ENCODE measurements around the gene RPS6KA2.
"Not testable (repeated sequence)": the region's sequence is repeated elsewhere in the genome, so short reads cannot be mapped to it uniquely, and the experiment has no call there.

The RPS6KA2 gene

DNA sequence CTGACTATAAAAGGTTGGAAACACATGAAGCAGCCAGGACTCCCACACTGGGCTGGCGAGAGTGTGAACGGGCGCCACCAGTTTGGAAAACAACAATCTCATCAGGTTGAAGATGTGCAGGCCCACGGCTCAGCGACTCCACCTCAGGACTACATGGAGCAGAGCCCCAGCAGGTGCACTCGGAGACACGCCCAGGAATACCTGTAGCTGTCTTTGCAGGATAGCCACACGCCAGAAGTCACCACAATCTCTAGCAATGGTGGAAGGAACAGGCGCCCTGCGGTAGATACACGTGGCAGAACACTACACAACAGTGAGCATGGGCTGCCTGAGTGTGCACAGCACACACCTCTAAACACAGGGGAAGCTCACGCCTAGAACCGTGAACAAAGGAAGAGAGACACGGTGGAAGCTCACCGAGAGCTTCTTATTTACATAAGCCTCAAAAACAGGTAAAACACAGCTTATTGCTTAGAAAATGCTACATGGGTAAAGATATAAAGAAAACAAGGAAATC, 28.7 kb upstream of the RPS6KA2 start:
- DNase-seq, result no peak

DNA sequence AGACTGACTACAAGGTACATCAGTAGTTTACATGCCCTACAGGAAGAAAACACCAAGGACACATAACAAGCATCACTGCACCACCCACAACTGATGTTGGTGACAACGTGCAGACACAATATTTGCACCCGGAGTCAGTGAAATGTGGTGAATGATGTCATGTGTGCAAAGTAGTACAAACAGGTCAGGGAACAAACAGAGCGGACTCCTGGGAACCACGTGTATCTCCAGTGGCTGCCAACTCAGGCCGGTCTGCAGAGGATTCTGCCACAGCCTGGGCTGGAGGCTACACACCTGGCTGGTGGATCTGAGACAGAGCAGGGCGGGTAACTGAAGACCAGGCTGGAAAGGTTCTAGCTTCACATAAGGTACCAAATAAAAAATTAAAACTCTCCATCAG, 28.2 kb upstream of the RPS6KA2 start:
- no peak for DNase-seq

DNA sequence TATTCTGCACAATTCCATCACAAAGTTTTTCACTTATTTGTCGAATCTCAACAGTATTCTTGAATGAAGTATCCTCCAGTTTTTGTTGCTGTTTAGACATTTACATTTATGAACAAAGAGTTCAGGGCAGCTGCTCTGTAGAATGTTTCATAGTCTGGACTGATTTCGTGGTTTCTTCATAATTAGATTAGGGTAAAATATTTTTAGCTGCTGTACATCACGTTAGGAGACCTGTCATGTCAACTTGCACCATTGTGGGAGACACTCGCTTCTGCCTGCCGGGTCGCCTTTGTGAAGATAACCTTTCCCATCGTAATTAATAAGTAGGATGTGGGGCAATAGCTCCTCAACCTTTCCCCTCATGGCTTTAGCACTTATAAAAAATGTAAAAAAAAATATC, 27.5 kb upstream of the RPS6KA2 start:
- DNase-seq, result no peak

- no peak for DNase-seq
These were observed 26.5 kb upstream of the RPS6KA2 start for GRCh38 chr6:166653639-166653941.

- no peak for DNase-seq
These were observed 24.1 kb upstream of the RPS6KA2 start for GRCh38 chr6:166650824-166651807.

DNA sequence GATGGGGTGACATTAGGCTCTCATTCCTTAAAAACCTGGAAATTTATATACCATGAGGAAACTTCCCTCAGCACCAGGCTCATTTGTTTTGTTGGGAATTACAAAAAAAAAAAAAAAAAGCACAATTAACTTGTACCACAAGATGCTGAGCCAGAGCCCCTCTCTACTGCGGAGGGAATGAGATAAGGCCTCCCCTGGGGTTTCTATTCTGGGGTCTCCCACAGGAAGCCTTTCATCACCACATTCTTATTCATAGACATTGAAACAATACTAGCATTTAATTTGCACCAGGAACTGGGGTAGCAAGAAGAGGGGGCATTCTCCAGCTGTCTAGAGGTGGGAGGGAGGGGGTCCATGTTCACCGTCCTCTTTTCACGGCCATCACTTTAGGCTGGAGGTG, 23.0 kb upstream of the RPS6KA2 start:
- no peak for DNase-seq

GRCh38 chr6:166648846-166649245, 21.8 kb upstream of the RPS6KA2 start:
- DNase-seq, result no peak

DNA sequence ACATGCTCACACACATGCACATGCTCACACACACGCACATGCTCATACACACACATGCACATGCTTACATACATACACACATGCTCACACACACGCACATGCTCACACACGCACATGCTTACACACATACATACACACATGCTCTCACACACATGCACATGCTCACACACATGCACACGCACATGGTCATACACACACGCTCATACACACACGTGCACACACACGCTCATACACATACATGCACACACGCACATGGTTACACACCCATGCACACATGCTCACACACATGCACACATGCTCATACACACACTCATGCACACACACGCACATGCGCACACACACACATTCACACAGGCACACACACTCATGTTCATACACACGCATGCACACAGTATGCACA, 20.8 kb upstream of the RPS6KA2 start:
- no peak for DNase-seq

- no peak for DNase-seq
These were observed 19.7 kb upstream of the RPS6KA2 start for GRCh38 chr6:166646716-166647115.

- no peak for DNase-seq
These were observed 18.8 kb upstream of the RPS6KA2 start for GRCh38 chr6:166645896-166646295.

GRCh38 chr6:166644681-166645080, 17.6 kb upstream of the RPS6KA2 start:
- DNase-seq, result no peak

- no peak for DNase-seq
These were observed 17.0 kb upstream of the RPS6KA2 start for GRCh38 chr6:166643891-166644590.

- DNase-seq, result no peak
These were observed 15.6 kb upstream of the RPS6KA2 start for GRCh38 chr6:166642646-166643045.

DNA sequence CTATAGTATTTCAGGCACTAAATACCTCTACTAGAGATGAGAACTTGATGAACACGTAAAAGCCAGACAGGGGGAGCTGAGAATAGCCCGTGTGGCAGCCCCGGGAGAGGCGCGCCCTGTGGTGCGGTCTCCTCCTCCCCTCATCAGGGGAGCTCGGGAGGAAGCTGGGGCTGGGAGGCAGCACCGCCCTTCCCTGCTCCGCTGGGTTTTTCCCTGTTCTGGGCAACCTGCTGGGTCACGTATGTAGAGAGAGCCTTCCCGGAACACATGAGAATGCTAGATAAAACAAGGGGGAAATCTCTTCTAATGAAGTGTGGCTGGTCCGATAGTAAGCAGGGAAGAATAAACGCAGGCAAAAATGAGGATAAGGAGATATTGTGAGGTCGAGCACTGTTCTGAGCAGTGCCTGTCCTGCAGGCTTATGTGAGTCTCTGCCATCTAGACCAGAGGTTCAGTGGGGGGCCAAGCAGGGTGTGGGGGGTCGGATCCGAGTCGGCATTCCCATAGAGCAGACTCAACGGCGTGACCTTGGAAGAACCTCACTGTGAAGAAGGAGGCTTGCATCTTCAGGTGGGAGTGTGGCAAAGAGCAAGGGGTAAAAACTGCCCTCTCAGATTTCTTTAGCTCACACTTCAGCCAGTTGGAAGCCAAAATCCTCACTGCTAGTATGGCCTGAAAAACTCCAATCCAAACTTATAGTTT, 13.4 kb upstream of the RPS6KA2 start:
- DNase-seq, result no peak

DNA sequence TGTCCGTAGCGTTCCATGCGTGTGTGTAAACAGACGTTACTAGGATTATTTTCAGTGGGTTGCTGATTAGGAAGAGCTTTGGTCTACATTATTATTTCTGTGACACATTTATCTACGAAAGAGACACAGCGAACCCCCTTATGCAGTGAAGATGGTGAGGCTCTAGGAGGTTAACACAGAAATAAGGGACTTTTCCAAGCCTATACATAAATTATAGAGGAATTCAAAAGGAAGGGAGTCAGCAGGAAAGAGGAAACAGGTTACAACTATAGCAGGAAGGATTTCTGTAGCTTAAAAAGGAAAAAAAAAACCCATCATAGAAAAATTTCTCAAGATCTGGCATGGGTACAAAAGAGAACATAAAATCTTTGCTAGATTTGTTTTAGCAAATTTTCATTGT, 12.9 kb upstream of the RPS6KA2 start:
- DNase-seq, result no peak

DNA sequence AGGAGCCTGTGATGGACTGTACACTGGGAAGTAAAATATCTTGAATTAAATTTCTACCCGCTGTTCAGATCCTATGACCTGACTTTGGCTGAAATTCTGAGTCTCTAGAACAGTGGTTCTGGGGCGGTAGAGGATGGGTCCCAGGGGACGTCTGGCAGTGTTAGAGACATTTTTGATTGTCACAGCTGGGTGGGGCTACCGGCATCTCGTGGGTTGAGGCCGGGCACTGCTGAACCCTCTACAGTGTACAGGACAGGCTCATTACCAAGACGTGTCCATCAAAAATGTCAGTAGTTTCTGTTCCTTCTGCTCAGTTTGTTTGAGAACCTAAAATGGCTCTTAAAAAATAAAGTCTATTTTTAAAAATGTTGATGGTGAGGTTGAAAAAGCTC, 11.5 kb upstream of the RPS6KA2 start:
- no peak for DNase-seq

DNA sequence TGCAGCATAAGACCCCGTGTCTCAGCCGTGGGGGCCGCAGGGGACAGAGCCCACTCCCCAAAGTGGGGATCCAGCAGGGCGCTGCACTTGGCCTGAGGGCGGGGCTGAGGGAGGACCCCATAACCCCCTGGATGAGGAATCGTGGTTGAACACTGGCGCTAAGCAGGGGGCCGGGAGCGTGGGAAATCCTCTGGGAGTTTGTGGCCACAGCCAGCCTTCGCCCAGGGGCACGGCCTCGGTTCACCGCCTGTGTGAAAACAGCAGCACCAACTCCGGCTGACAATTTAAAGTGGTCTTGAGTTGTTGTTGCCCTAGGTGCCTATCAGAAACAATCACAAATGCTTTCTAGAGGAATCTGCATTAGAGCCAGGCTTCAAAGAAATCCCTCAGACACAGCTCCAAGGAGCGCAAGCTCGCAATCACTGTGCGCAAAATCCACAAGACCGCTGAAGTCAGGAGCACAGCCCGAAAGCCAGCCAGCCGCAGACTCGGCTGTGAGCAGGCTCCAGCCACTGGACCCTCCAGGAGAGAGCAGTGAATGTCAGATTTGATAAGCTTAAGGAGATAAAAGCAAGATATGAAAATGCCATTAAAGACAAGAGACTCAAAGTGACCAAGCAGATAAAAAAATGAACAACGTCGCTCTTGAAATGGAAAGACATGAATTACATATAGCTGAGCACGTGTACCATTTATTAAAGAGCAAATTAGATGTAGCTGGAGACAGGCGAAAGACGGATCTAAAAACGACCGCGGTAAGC, 10.9 kb upstream of the RPS6KA2 start:
- no peak for DNase-seq

DNA sequence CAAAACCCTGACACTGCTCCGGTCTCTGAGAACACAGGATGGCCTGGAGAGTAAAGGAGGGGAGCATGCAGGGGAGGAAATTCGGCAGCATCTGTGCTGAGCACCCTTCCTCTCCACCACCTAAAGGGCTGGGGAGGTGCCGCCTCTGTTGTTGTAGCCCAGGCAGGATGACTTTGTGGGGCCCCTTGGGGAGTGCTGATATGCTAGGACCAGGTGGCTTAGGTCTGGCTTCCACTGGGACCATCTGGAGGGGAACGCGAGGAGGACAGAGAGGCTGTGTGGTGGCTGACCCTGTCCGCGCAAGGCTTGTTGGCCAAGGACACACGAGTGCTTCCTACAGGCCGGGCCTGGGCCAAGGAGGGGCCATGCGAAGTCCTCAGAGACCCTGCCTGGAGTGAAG, 9.9 kb upstream of the RPS6KA2 start:
- DNase-seq, result no peak

GRCh38 chr6:166636191-166636933, 9.3 kb upstream of the RPS6KA2 start:
- DNase-seq, result no peak

DNA sequence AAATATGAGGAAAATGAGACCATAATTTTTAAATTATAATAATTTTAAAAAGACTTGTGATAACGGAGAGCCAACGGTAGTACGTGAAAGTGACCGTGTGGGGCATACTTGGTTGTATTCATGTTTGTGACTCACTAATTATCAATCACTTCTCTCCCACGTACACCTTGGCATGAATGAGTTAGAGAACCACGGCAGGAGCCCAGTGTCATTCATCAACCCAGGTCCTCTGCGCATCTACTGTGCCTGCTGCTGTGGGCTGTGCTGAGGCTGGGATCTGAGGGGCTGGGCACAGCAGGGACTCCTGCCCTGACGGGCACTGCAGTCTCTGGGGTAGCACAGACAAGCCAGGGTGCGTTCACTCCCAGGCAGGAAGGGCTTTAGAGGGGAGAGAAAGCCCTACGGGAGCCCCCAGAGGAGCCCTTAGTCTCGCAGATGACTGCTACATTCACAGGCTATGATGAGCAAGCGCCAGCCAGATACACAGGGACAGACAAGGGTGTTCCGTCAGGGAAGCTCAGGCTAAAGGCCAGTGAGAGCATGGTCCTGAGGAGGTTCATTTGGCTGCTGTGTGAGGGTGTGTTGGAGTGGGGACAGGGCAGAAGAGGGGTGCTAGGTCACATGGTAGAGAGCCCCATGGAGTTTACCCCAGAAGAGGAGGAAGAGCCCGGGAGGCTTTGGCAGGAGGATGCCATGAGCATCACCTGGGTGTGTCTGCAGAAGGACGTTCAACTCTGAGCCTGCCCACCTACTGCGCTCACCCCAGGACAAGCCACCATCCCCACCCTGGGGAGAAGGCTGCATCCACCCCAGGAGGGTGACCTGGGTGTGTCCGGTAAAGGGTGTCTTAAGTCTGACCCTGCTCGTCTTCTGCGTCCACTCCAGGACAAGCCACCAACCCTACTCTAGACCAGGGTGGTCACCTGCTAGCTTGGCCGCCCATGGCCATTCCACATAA, 8.2 kb upstream of the RPS6KA2 start:
- no peak for DNase-seq

- DNase-seq, result not testable (repeated sequence)
These were observed 7.5 kb upstream of the RPS6KA2 start for GRCh38 chr6:166634581-166634980.

All from NCI-H526 treated with DMSO at 0.1 percent for 48 hours (cell line).